Activated CD4-positive, CD25-positive, alpha-beta regulatory T cell treated with anti-CD3 and anti-CD28 coated beads, Interleukin-2, amount 50 U/mL, for 16 hours (primary cell): ENCODE measurements around the gene RAMP3.
"Not testable (repeated sequence)": the region's sequence is repeated elsewhere in the genome, so short reads cannot be mapped to it uniquely, and the experiment has no call there.

Source experiments
- DNase-seq: peaks from one replicate; pipeline ENCODE4 v3.0.0-alpha.2; 2020; ENCODE audit warnings: low read depth, low spot score

Gene RAMP3

DNA sequence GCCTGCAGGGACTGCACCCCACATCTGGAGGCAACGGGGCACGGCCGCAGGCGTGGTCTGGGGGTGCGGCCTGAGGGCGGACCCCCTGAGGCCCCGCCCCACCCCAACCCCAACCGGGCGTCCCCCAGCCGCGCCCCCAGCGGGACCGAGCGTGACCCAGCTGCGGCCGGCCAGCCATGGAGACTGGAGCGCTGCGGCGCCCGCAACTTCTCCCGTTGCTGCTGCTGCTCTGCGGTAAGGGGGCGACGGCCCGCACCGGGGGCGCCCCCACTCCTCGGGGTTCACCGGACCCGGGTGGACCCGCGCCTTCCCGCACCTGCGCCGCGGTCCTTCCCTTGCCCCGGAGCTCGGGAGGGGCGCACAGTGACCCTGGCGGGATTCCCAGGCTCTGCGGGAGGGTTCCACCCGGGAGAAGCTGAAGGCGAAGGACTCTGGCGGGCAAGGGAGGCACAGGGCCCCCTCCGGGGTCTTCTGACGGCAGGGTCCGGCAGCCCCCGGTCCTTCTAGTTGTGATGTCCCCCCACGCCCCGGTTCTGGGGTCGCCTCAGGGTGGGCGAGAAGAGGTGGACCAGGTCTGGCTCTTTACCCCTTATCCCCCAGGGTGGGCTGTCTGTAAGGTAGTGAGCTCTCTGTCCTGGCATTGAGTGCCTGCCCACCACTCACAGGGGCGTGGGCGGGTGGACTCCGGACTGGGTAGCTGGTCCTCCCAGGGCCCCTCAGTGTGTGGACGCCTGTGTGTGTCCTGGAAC, at the start of gene RAMP3:
TSS of gene RAMP3 (plus strand) at position 139 of the 749 bp plus-strand sequence. CDS start at position 177, 38 bp downstream.
- DNase-seq = no peak

DNA sequence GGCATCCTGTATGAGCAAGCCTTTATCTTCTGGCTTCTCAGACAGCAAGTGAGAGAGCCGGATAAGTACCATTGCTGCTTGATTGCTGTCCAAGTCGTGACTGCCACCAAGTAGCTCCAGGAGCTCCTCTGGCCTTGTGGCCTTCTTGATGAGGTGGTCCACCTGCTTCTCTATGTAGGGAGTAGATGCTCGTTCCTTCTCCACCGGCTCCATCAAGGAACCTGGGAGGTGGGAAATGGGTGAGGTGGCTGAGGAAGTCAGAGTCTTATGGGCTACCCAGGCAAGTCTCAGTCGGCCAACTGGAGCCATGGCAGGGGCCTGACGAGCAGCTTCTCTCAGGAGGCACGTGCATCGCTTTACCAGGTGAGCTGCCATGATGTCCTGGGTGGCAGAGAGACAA, 48.7 kb upstream of the RAMP3 start:
- no peak for DNase-seq

- peak; percentile 89 for DNase-seq
These were observed 46.0 kb upstream of the RAMP3 start, which contains the start of gene TBRG4 for GRCh38 chr7:45111298-45112223. Gene TBRG4, minus strand, starts transcription at chr7:45111697. Its CDS starts 2,460 bp downstream, at chr7:45109237.

GRCh38 chr7:45112648-45113047, 44.9 kb upstream of the RAMP3 start:
- no peak for DNase-seq

- DNase-seq = not testable (repeated sequence)
These were observed 43.3 kb upstream of the RAMP3 start for GRCh38 chr7:45114257-45114656.

GRCh38 chr7:45114926-45115325, 42.7 kb upstream of the RAMP3 start:
- no peak for DNase-seq

- no peak for DNase-seq
These were observed 41.5 kb upstream of the RAMP3 start for GRCh38 chr7:45116048-45116447.

DNA sequence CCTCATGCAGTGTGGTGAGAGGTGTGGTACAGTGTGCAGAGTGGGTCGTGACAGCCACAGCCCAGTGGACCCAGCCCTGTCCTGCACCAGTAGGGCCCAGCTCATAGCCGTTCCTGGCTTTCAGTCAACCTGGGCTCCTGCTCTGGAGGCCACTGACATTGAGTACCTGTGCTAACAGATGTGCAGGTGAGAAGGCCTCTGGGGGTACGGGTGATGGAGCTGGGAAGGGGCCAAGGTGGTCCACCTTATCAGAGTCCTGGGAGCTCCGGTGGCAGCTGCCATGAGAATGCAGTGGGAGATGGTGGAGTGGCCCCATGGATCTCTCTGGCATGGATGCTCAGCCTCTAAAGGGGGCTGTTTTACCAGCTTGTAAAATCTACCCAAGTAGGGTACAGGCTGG, 40.0 kb upstream of the RAMP3 start:
- no peak for DNase-seq

DNA sequence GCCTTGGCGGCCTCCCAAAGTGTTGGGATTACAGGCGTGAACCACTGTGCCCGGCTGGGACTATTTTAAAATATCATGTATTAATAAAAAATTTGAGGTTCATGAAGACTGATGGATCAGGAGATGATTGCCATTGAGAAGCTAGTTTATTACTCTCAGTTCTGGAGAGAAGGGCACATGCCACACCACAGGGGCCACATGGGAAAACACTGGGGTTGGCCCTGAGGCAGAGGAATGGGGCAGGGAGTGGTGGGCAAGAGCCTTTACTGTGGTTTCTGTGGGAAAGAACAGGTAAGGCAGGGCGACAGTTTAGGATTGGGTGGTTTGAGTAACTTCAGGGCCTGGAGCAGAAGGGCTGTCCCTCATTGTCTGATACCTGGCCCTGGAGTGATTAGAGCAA, 39.3 kb upstream of the RAMP3 start:
- no peak for DNase-seq

DNA sequence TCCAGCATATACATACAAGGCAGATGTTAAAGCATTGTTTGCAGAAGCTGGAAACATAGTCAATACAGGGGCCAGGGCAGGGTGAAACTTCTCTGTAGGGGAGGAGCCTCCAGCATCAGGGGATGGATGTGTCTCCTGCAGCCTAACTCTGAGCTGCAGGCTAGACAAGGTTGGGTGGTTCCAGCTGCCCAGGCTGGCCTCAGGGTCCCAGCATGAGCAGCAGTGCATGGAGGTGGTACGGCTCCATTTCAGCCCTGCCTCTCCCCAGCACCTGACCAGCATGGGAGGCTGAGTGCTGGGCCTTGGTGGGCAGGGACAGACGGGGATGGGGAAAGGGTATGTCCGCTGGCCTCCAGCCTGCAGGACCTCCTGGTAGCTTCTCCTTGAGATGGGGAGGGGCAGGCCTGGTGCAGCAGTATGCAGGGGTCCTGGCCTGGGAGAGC, 38.7 kb upstream of the RAMP3 start:
- no peak for DNase-seq

DNA sequence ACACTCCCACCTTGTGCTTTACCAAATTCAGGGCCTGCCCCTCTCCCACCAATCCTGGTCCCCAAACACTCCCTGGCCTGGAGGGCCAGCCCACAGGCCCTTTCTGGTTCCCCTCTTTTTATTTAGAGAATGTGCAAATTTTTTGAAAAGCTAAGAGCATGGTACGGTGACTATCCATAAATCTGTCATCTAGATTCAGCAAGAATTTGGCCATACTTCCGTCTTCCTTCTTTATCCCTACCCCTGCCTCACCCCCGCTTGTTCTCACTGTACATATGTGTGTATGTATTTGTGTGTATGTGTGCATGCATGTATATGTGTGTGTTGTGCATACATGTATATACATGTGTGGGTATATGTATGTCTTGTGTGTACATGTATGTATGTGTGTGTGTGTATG, 38.0 kb upstream of the RAMP3 start:
- no peak for DNase-seq

DNA sequence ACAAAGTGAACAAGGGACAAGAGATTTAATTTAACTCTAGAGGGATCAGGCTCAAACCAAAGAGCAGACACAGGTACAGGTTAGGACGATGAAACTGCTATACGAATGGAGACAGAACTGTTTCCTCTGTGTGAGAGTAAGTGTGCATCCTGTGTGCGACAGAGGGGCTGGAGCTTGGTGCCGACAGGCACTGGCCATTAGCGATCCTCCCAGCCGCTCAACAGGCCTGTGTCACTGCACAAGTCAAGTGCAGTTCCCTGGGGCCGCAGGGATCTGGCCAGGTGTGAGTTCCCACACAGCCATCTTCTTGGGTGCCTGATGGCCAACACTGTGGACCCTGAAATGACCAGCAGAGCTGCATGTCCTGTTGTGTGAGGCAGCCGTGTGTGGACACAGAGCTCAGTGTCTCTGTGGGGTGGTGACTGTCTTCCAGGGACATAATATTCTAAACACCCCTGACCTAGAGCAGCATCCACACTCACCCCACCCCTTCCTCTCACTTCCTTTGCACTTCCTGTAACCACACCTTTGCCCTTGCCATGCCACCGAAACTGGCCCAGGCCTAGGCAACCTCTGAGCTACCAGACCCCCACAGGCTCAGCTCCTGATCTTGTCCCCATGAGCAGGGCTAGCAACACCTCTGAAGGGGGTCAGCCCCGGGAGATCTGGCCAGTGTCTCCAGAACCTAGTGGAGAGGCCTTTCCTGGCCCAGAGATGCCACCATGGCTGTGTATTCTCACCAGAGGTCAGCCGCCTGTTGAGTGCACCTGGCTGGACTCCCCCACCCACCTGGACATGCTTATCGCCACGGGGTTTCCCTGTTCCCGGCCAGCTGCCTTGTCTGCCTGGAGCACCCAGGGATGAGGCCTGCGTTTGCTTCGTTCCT, 34.4 kb upstream of the RAMP3 start:
- DNase-seq = no peak

DNA sequence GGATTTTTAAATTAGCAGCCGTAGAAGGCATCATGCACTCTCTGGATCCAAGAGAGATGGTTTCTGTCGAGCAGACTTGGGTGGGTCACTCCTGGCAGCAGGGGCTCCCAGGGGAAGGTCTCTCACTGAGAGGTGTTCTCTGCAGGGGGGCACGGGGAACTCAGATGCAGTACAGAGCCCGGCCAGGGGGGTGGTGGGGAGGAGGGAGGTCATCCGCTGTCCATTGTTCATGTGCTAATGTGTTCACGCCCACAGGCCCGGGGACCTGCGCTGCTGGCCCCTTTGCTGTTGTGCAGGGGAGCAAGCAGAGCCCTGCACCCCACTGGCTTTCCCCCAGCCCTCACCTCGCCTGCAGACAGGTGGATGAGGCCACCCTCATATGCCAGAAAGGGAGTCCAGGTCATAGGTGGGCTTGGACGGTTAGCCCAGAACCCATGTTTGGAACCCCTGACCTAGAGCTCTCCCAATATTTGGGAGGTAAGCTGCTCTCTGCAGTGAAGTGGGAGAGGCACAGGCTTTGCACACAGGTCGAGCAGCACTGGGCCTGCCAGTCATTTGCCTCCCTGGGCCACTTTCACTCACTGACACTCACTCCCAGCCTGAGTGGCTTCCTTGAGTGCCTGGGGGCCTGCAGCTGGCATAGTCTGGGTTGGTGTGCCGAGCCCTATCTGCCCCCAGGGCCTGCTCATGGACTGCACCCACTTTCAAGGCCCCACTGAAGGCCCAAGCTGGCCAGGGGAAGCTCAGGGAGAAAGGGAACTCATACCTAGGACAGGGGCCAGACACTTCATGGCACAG, 33.5 kb upstream of the RAMP3 start:
- no peak for DNase-seq

GRCh38 chr7:45125193-45125904, 32.2 kb upstream of the RAMP3 start:
- DNase-seq = no peak

- DNase-seq = no peak
These were observed 31.4 kb upstream of the RAMP3 start for GRCh38 chr7:45126201-45126600.

GRCh38 chr7:45126920-45127319, 30.7 kb upstream of the RAMP3 start:
- DNase-seq = no peak

GRCh38 chr7:45129181-45129800, 28.3 kb upstream of the RAMP3 start:
- DNase-seq = no peak

GRCh38 chr7:45129906-45130305, 27.7 kb upstream of the RAMP3 start:
- DNase-seq = no peak

DNA sequence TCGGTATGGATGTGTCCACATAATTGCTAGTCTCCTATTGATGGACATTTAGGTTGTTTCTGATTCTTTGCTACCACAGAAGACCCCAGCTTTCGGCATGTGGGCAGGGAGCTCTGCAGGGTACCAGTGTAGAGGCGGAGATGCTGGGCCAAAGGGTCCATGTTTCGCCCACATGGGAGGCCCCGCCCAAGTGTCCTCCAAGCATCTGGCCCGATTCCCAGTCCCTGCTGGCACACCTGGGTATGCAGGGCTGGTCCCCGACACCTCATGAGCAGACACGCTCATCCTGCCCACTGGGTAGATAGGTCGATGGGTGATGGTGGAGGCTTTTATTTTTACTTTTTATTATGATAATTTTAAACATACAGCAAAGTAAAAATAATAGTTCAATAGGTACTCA, 26.7 kb upstream of the RAMP3 start:
- no peak for DNase-seq

GRCh38 chr7:45131891-45132290, 25.7 kb upstream of the RAMP3 start:
- no peak for DNase-seq
